GM18951 (cell line): ENCODE data around the gene CFAP251.

ENCODE experiments used
- POLR2A ChIP-seq: IDR thresholded peaks from 4 replicates; pipeline ENCODE4 v1.6.1; 2011; ENCODE audit warnings: mild to moderate bottlenecking; ENCODE audit not compliant: insufficient read length, insufficient read depth; ENCODE audit errors: extremely low read depth
- in situ Hi-C: fragments of 300-500 bp; cut with MboI; formaldehyde crosslinking; loops from one replicate; pipeline ENCODE4 v1.12.0; 2022; ENCODE audit warnings: low sequenced_read_pairs, mixed read lengths, inconsistent platforms; ENCODE audit not compliant: unreplicated experiment

Gene CFAP251

DNA sequence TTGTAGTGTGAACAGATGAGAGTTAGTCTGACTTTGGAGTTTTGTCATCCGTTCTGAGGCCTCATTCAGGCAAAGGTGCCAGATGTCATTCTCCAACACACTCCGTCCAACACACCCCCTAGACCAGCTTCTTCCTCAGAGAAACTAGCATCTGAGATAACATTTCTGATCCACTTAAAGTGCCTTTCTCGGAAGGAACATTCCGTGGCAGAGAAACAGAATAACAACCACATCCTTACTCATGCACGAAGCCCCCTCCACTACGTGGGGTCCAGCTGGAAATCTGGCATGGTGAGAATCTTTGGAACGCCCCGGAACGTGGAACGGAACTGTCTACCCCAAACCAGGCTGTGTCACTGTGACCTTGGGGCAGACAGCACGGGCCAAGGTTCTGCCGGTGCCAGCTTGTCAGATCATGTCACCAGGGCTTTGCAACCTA lies 86.3 kb downstream of the CFAP251 start:
- no peak for TF ChIP-seq POLR2A
- in situ Hi-C loops = no loop called here

DNA sequence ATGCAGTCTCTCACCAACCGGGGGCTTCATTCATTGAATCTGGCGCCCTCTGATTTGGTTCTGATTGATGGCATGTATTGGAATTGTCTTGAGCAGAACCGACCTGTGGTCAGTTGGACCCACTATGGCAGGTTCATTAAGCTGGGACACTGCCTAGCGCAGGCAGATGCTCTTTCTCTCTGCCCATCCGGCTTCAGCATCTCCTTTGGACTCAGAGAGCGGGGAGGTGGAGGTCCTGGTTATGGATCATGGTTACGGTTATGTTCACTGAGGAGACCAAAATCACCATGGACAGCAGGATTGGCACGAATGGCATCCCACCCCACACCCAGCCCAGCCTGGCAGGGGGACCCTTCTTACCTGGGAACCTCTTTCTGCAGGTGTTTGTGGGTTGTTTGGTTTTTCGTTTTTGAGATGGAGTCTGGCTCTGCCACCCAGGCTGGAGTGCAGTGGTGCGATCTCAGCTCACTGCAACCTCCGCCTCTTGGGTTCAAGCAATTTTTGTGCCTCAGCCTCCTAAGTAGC lies 86.9 kb downstream of the CFAP251 start:
- no peak for TF ChIP-seq POLR2A
- in situ Hi-C loops = no loop called here

DNA sequence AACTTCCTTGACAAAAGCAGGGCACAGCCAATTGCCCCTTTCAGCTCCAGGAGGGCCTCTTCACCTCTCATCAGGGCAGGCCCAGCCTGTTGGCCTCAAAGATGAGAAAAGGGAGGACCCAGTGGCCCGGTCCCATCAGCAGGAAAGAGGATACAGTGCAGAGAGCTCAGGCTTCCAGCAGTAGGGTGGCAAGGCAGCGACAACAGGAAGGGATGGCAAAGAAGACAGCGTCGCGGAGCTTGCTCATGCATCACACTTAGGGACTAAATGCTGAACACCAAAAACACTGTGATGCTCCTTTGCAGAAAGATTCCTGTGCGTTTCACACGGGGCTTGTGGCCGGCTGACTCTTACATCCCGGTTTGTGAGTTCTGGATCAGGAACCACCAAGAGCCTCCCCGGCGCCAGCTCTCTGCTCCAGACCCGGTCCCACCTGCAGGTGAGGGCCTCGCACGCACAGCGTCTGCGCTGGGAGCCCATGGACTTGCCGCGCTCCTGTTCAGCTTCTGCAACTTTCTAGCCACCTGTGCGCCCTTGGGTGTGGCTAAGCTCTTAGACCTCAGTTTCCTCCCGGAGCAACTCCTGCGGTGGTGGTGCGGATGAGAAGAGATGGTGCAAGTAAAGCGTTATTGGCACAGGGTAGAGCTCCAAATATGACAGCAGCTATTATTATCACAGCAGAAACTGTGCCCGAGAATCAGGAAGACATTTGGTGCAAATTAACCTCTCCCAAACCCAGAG lies 88.0 kb downstream of the CFAP251 start:
- in situ Hi-C loops = no loop called here
- no peak for TF ChIP-seq POLR2A

DNA sequence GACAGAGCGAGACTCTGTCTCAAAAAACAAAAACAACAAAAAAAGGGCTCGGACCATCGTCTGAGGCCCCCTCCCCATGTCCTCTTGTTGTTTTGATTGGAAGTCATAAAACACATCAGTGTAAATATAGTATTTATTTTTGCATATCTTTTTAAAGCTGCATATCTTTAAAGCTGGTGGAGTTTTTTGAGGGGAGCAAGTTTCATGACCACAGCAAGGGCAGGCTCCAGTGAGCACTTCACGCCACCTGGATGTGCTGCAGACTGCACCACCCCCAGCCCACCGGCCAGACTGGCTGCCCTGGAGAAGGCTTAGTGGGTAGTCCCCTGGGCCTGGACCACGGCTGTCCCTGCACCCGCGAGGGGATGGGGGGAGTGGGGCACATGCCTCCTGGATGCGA lies 91.3 kb downstream of the CFAP251 start:
- TF ChIP-seq POLR2A = no peak
- in situ Hi-C loops = no loop called here

DNA sequence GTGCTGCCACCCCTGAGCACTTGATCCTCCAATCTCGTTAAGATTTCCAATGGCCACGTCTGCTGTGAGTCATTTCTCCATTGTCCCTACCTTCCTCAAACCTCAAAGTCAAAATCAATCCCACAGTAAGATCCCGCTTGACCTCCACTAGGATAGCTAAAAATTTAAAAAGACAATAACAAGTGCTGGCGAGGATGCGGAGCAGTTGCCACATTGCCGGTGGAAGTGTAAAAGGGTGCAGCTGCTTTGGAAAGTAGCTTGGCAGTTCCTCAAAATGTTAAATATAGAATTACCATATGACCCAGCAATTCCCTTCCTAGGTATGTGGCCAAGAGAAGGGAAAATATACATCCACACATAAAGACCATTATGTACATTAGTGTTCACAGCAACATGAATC lies 93.8 kb downstream of the CFAP251 start:
- in situ Hi-C loops = no loop called here
- TF ChIP-seq POLR2A = no peak

DNA sequence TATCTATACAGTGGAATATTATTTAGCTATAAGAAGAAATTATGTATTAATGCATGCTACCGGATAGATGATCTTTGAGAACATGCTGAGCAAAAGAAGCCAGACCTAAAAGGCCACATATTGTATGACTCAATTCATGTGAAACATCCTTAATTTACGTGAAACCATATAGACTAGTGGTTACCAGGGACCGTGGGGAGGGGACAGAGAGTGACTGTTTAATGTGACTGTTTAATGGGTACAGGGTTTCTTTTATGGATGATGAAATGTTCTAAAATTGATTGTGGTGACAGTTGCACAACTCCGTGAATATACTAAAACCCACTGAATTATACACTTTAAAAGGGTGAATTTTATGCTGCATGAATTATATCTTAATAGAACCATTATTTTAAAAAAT lies 94.7 kb downstream of the CFAP251 start:
- in situ Hi-C loops = no loop called here

DNA sequence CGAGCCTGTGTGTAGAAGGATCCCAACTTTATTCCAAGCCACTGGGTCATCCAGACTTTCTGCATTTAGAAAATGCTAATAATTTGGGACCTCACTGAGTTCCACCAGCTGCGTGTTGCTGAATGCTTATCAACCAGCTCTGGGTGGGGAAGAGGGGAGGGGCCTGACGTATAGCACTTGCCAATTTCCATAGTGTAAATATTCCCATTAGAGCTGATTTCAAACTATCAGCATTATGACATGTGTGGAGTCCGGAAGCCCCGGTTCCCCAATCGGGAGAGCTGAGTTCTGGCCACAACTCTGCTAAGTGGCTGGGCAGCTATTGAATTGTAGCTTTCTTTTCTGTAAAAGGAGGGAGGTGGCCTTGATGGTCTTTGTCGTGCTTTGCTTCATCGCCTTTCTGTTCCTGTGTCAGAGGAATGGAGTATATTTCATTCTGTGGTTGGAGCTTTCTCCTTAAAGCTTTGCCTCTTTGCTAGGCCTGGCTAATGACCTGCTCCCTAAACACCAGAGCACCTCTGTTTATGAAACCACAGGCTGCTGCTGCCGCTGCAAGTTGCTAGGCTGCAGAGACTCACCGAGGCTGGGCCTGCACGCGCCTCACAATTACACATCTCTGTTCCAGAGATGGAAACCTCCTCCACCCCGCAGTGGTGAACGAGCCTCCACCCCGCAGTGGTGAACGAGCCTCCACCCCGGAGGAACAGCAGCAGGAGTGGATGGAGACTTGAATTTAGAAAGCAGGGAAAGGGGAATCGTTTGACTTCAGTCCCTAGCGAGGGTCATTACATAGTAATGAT lies 95.6 kb downstream of the CFAP251 start:
- no peak for TF ChIP-seq POLR2A
- in situ Hi-C loops = no loop called here

More for the DNA sequence above, 94.7 kb downstream of the CFAP251 start:
- no peak for TF ChIP-seq POLR2A

DNA sequence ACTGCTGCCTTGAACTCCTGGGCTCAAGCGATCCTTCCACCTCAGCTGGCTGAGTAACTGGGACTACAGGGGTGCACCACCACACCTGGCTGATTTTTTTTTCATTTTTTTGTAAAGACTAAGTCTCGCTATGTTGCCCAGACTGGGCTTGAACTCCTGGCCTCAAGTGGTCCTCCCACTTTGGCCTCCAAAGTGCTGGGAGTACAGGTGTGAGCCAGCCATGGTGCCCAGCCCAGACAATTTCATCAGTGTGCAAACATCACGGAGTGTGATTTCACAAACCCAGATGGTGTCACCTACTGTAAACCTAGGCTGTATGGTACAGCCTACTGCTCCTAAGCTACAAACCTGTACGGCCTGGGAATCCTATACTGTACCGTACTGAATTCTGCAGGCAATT lies 96.4 kb downstream of the CFAP251 start:
- in situ Hi-C loops = no loop called here
- no peak for TF ChIP-seq POLR2A

DNA sequence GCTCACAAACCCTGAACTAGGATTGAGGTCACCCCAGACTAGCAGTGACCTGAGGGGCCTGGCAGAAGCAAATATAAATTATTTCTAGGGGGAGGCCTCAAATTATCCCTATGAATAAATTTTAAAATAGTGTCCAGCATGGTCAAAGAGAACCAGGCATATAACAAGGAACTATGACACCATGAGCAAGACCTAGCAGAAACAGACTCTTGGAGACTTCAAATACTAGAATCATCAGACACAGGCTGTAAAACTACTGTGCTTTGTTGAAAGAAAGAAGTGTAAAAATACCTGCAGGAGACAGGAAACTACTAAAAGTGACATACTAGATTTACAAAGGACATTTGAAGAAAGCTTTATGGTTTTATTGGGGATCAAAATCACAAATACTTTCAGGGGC lies 100.1 kb downstream of the CFAP251 start:
- no peak for TF ChIP-seq POLR2A
- in situ Hi-C loops = no loop called here

DNA sequence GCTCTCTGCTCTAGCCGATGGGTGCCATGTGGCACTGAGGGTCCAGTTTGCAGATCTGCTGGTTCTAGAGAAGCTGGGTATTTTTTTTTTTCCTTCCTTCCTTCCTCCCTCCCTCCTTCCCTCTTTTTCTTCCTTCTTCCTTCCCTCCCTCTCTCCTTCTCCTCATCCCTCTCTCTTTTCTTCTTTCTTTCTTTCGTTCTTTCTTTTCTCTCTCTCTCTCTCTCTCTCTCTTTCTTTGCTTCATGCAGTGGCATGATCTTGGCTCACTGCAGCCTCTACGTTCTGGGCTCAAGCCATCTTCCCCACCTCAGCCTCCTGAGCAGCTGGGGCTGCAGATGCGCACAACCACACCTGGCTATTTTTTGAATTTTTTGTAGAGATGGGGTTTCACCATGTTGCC lies 100.5 kb downstream of the CFAP251 start:
- in situ Hi-C loops = no loop called here
- no peak for TF ChIP-seq POLR2A

DNA sequence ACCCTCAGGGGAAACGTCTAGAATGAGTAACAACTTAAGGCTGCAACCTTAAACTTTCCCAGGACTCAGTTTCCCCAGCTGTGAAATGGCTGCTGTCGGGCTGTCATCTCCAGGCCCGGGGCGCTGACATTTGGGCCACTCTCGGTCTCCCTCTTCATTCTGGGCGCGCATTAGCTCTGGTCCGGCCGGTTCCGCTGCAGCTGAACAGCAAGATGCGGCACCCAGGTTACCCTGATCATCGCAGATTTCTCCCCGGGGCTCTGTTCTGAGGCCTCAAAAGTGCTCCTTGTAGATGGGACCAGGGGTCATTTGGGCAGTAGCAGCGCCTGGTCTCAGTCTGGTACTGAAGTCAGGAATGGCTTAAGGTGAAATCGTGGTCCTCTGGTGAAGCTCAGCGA lies 102.4 kb downstream of the CFAP251 start:
- in situ Hi-C loops = no loop called here
- TF ChIP-seq POLR2A = no peak

DNA sequence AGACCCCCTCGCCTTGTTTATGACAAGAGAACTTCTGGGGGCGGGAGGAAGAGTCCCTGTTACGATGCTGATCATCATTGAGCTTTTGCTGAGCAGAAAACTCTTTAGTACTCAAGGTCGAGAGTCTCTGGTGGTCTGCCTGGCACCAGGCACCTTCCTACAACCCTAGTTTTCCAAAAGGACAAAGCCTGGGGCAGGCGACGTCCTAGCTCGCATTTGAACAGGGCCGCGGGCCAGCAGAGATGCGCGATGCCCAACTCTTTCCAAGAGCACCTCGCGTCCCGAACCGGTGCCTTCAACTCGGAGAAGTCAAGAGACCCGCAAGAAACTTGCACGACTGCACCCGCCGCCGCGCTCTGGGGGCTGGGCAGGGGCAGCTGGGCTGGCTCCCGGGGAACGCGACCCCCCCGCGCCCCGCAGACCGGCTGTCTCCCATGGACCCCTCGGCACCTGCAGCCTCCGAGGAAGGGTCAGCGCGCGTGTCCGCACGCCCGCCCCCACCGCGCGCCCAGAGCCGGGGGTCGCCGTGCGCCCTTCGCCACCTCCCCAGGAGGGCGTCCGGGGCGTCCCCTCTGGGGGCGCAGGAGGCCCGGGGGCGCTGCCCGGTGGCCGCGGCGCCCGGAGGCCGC lies 102.9 kb downstream of the CFAP251 start:
- no peak for TF ChIP-seq POLR2A
- in situ Hi-C loops = no loop called here

DNA sequence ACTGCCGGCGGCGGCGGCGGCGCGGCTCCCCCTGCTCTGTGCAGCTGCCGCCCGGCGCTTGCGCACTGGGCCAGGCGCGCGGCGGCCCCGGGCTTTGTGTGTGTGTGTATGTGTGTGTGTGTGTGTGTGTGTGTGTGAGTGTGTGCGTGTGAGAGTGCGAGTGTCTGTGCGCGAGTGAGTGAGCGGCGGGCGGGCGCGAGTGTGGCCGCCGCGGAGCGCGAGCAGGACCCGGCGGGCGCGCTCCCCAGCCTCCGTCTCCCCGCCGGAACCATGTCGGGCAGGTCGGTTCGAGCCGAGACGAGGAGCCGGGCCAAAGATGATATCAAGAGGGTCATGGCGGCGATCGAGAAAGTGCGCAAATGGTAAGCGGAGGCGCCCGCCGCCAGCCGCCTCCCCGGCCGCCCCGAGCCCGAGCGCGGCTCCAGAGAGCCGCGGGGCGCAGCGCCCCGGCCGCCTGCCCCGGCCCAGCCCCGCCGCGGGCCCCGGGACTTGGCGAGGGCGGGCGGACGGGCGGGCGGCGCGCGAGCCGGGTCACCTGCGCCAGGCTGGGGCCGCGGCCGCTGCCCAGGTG lies 103.5 kb downstream of the CFAP251 start, which contains the start of gene BCL7A:
Gene BCL7A (plus strand): TSS at position 63 of the 571 bp plus-strand sequence. CDS start 208 bp downstream, at position 271.
- in situ Hi-C loops = no loop called here
- TF ChIP-seq POLR2A = peak; percentile 58
